Heart left ventricle (tissue), 16 donors: ENCODE results near the gene TENT5C. TPM values are rescaled to one million over a fixed set of nuclear protein-coding genes. Genes with fewer than 3 reads are reported as not detected.

Source experiments
- ATAC-seq, 4 donors: fragments of 200-7000 bp; cut with Tn5 transposase; one replicate each; pipeline ENCODE4 v1.9.1; 2020 to 2022; ENCODE audit warnings: moderate library complexity in 4 of 4, mild to moderate bottlenecking in 3 of 4, moderate number of reproducible peaks in 1 of 4
- DNase-seq, 5 donors: peaks; one replicate each; pipeline ENCODE4 v3.0.0-alpha.2; 2020
- H3K27ac ChIP-seq, 12 donors: fragments of 200-600 bp; sonication (generic) in 4 of 12; one replicate each; pipeline versions ENCODE4 v1.5.0 to v1.8.0; 2016 to 2022; ENCODE audit warnings: mild to moderate bottlenecking in 2 of 12
- H3K27me3 ChIP-seq, 9 donors: fragments of 200-600 bp; sonication (generic) in 2 of 9; one replicate each; pipeline versions ENCODE4 v1.5.1 to v1.8.0; 2016 to 2022; ENCODE audit warnings: mild to moderate bottlenecking in 3 of 9
- H3K36me3 ChIP-seq, 9 donors: fragments of 200-600 bp; sonication (generic) in 2 of 9; one replicate each; pipeline versions ENCODE4 v1.5.0 to v1.8.0; 2018 to 2022; ENCODE audit warnings: mild to moderate bottlenecking in 2 of 9
- H3K4me1 ChIP-seq, 12 donors: fragments of 200-600 bp; sonication (generic) in 4 of 12; one replicate each; pipeline versions ENCODE4 v1.5.0 to v1.8.0; 2016 to 2022; ENCODE audit warnings: mild to moderate bottlenecking in 3 of 12
- H3K4me3 ChIP-seq, 12 donors: fragments of 200-600 bp; sonication (generic) in 4 of 12; one replicate each; pipeline versions ENCODE4 v1.5.0 to v1.8.0; 2017 to 2022; ENCODE audit warnings: mild to moderate bottlenecking in 9 of 12, moderate library complexity in 4 of 12
- H3K9me3 ChIP-seq, 12 donors: fragments of 200-600 bp; sonication (generic) in 4 of 12; one replicate each; pipeline versions ENCODE4 v1.5.0 to v1.8.0; 2016 to 2022; ENCODE audit warnings: mild to moderate bottlenecking in 1 of 12
- POLR2A ChIP-seq, 2 donors: fragments of 450-650 bp; IDR thresholded peaks; one replicate each; pipeline ENCODE4 v1.6.1; 2017; ENCODE audit warnings: antibody characterized with exemption in 2 of 2, mild to moderate bottlenecking in 2 of 2, moderate library complexity in 2 of 2
- WGBS, 4 donors: extraction: QIAGEN DNeasy Blood & Tissue Kit in 2 of 4; methylation state at CpG; one replicate each; pipeline versions ENCODE4 v1.1.5 to v1.1.7; 2013 to 2018; 5-methylcytosine and 5-hydroxymethylcytosine counted together
- intact Hi-C, 10 donors: fragments of 100-400 bp; cut with DNase I; formaldehyde crosslinking; loops; one replicate each; pipeline versions ENCODE4 v1.11.1 to v1.14.2; 2022
- polyA plus RNA-seq, 2 donors: library from polyadenylated mRNA; stranded (reverse); fragments of 200-250 nt; gene quantifications; one replicate each; pipeline ENCODE4 v1.2.3, GENCODE V29; 2013
- total RNA-seq, 9 donors: library from RNA; depleted of rRNA in 2 of 9; stranded (reverse); fragments of >200 nt in 2 of 9; fragmentation: NEBNext Ultra II Directional in 3 of 9; extraction: Animal tissue kit (Norgen Biotek cat#: 25700) in 3 of 9; gene quantifications; one replicate each; pipeline versions ENCODE4 v1.1.0 to v1.2.4, GENCODE V29; 2016 to 2023
- TF ChIP-seq, protein P1 (sequence below), 12 donors: fragments of 200-600 bp; sonication (generic) in 4 of 12; IDR thresholded peaks; one replicate each; pipeline versions ENCODE4 v1.5.0 to v1.8.0; 2018 to 2022; ENCODE audit warnings: antibody characterized with exemption in 12 of 12, mild to moderate bottlenecking in 5 of 12
- donor health status: ischemic (EF 13 %, LVEDD 7.1; RV severe dilation, severe dysfunction).
- donor health status: healthy with polysubstance abuse.
- donor health status: DM: no; HTN: yes; CAD: no.
- donor health status: DM: no; HTN: no; CAD: no.
- donor health status: ischemic (EF 25% LVEDD 6.9; RV normal size, moderate dysfunction).
- donor health status: ischemic (EF 25% LVEDD 5.7; RV mildly dilated, moderate dysfunction).
- donor health status: healthy.
- donor health status: DM: yes; HTN: yes; CAD: no.
- donor health status: ischemic (EF 35%, LVEDD 5.7; RV mildly dilated, moderate dysfunction).
- donor health status: nonischemic (EF 11% LVEDD 7.7; RV severe dilation, severe dysfunction).
- donor health status: DM: yes; HTN: yes; CAD: no.
- donor health status: PGD.
- donor health status: ischemic (EF 29% LVEDD 5.4; RV normal size, mild dysfunction).
- donor health status: nonischemic (EF 23%, LVEDD 6.1; RV moderate dilation, normal function).

The TENT5C gene
- total and polyA plus RNA-seq, 11 donors, result 3.7 to 21.6 (median 14.5) TPM

DNA sequence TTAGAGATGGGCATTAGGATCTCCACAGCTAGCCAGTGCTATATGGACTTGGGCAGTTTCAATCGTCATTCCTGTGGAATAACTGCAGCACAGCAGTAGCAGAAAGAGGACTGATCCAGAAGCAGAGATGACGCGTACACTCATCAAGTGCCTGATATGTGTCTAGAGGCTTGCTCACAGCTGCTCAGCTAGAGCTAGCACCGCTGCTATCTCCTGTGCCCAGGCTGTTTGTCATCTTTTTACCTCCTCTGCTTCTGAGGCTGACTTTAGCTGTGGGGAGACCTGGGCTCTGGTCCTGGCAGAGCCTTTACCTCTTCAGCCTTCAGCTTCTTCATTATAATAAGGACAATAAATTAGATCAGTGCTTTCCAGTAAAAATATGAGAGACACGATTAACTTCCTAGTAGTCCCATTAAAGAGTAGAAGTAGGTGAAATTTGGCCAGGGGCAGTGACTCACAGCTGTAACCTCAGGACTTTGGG lies 5.3 kb downstream of the TENT5C start:
- Histone ChIP-seq H3K27ac (peak overlapping the region in 6 of 12 donors; percentile 3 to 65 (median 13)), H3K4me3 (no peak overlapping the region), H3K36me3 (no peaks in the 10 kb centered on the region), H3K27me3 (no peaks in the 10 kb centered on the region), H3K9me3 (no peaks in the 10 kb centered on the region), H3K4me1 (peaks cover 0 to 79% (median 50%) of the 10 kb centered on the region in 12 donors)
- peak; percentile 23 to 73 (median 62) for ATAC-seq
- DNase-seq, result peak in 1 of 5 donors; percentile 70
- intact Hi-C loops, result loop anchor here in 1 of 10 donors (5.0 kb wide), 1 partner anchor 61 kb away; no protein-coding TSS in a partner anchor
- 41 to 61% (median 52%) methylated on average over 4 to 5 of the region's 5 CpGs for WGBS, 4 donors
- TF ChIP-seq, protein P1, sequence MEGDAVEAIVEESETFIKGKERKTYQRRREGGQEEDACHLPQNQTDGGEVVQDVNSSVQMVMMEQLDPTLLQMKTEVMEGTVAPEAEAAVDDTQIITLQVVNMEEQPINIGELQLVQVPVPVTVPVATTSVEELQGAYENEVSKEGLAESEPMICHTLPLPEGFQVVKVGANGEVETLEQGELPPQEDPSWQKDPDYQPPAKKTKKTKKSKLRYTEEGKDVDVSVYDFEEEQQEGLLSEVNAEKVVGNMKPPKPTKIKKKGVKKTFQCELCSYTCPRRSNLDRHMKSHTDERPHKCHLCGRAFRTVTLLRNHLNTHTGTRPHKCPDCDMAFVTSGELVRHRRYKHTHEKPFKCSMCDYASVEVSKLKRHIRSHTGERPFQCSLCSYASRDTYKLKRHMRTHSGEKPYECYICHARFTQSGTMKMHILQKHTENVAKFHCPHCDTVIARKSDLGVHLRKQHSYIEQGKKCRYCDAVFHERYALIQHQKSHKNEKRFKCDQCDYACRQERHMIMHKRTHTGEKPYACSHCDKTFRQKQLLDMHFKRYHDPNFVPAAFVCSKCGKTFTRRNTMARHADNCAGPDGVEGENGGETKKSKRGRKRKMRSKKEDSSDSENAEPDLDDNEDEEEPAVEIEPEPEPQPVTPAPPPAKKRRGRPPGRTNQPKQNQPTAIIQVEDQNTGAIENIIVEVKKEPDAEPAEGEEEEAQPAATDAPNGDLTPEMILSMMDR (IDR thresholded peaks at IDR 0.05), result no peak
- no peak for TF ChIP-seq POLR2A (IDR thresholded peaks at IDR 0.05)

DNA sequence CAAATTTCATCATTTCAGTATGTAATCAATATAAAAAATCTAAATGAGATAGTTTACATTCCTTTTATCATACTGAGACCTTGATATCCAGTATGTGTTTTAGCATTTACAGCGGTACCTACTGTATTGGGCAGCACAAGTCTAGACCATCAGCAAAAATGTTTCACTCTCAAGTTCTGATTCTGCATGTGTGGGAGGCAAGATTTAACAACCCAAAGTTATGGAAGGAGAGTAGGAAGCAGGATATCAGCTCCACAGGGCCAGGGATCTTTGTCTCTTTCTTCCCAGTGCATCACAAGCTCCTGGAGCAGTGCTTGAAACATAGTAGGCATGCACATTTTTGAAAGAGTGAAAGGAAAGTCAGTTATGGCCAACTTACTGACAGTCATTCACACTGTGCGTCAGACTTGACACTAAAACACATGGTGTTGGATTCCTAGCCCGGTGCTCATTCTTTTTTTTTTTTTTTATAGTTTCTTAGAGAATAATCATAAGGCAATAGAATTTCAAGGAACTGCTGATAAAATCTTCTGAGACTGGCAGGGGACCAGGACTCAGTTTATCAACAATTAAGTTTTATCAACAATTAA lies 6.1 kb downstream of the TENT5C start:
- intact Hi-C loops, result loop anchor here in 1 of 10 donors (5.0 kb wide), 1 partner anchor 60 kb away; no protein-coding TSS in a partner anchor
- ATAC-seq, result no peak
- Histone ChIP-seq H3K4me3 (no peak overlapping the region), H3K9me3 (no peaks in the 10 kb centered on the region), H3K36me3 (no peaks in the 10 kb centered on the region), H3K27ac (peak overlapping the region in 6 of 12 donors; percentile 1 to 65 (median 33)), H3K4me1 (peaks cover 0 to 78% (median 49%) of the 10 kb centered on the region in 12 donors), H3K27me3 (no peaks in the 10 kb centered on the region)
- TF ChIP-seq, protein P1 (IDR thresholded peaks at IDR 0.05), result no peak
- no peak for TF ChIP-seq POLR2A (IDR thresholded peaks at IDR 0.05)
- DNase-seq, result no peak
- 48 to 69% (median 59%) methylated on average over 3 of the region's 3 CpGs for WGBS, 4 donors

DNA sequence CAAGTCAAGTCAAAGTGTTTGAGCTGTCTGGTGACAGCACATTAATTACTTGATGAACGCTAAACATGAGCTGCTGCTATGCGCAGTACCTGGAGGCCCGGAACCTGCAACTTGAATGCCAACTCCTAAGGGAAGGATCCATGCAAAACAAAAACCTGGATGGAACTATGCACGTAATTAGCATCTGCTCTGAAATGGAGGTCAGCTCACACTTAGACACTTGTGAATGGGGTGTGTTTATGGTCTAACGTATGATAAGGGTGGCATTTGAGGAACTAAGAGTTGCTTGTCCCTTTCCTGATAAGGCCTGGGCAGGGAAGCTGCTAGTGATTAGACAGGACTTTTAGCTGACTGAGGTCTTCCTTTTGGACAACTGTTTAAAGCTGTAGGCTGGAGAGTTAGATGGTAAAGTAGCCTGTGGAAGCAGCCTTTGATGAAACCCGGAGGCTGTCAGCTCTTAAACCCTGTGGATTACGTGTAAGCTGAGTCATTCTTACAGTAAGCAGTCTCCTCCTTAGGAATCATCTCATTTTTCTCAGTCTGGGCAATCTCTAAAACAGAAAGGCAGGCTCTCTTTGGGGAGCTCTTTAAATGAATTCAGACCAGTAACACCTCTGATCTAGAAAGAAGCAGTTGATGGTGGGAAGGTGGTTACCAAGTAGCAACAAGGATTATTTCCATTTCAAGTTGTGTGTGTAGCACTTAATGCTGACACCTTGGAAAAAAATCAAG lies 6.8 kb downstream of the TENT5C start:
- Histone ChIP-seq H3K4me1 (peaks cover 0 to 74% (median 42%) of the 10 kb centered on the region in 12 donors), H3K27me3 (no peaks in the 10 kb centered on the region), H3K27ac (peak overlapping the region in 10 of 12 donors; percentile 12 to 65 (median 47)), H3K4me3 (no peak overlapping the region), H3K36me3 (no peaks in the 10 kb centered on the region), H3K9me3 (no peaks in the 10 kb centered on the region)
- no peak for DNase-seq
- intact Hi-C loops, result loop anchor here in 1 of 10 donors (5.0 kb wide), 1 partner anchor 60 kb away; no protein-coding TSS in a partner anchor
- WGBS, 4 donors, result 32 to 51% (median 34%) methylated on average over 7 of the region's 7 CpGs
- TF ChIP-seq, protein P1 (IDR thresholded peaks at IDR 0.05), result no peak
- no peak for TF ChIP-seq POLR2A (IDR thresholded peaks at IDR 0.05)
- peak; percentile 31 to 51 (median 47) for ATAC-seq
